GM12891 (cell line): ENCODE measurements around the gene ZFAND3.

Experiments used
- POLR2A ChIP-seq: IDR thresholded peaks from 2 replicates; pipeline ENCODE4 v1.6.1; 2011; ENCODE audit warnings: low read depth, low read length, control low read depth
- POLR2AphosphoS5 ChIP-seq: IDR thresholded peaks from 2 replicates; pipeline ENCODE4 v1.6.1; 2011; ENCODE audit warnings: low read depth, low read length, control low read depth
- SPI1 ChIP-seq: IDR thresholded peaks from 2 replicates; pipeline ENCODE4 v1.6.1; 2011; ENCODE audit warnings: low read depth, low read length, control low read depth
- TAF1 ChIP-seq: IDR thresholded peaks from 2 replicates; pipeline ENCODE4 v1.6.1; 2011; ENCODE audit warnings: low read depth, low read length, control low read depth

DNA sequence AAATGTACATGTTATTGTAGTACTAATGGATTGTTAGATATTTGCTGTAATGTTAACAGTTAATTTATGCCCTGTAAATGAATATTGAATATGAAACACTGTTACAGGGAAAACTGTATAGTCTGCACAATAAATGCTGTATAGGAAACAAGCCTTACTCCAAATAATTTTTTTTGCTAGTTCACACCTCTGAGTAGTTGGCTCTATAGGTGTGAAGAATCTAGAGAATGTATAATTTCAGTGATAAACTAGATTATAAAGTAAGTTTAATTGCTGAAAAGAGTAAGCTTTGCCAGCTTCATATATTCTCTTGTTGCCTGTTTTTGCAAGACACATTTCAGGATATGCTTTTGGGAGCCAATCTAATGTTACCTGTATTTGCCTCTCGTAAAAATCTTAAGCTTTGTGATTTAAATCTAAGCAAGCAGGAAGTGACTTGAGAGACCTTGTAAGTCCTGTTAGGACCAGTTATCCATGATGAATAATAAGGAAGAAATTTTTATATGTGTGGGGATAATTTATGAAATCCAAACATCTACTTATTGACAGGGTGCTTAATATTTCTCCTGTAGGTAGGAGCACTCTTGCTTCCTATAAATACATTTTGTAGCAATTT is 232.4 kb downstream of the ZFAND3 start:
- no peak for TF ChIP-seq POLR2A
- TF ChIP-seq TAF1 = no peak
- no peak for TF ChIP-seq POLR2AphosphoS5
- TF ChIP-seq SPI1 = no peak
